Measurements from ENCODE around the gene ATP1A1. TPM values are rescaled to one million over a fixed set of nuclear protein-coding genes. Genes with fewer than 3 reads are reported as not detected.

Gene ATP1A1
- total and polyA plus RNA-seq, 9 of the 15 experiments (the other 6 are each of a cell fraction or from before 2014, with no cell fraction given) = 99.3 to 513 (median 234) TPM

GRCh38 chr1:116335850-116336624, 37.0 kb upstream of the ATP1A1 start (continued):
- TF ChIP-seq FOS (IDR thresholded peaks at IDR 0.05; ENCODE audit: extremely low read depth, insufficient read length) (no peak), PTRF (tag; IDR thresholded peaks at IDR 0.05) (0 out of 2 replicates have a peak, but pooled peaks have one; percentile 54), CREB3 (tag; conservative IDR thresholded peaks at IDR 0.05; ENCODE audit: low read depth) (peak; percentile 84; the same call in 1 of the 2 replicates), ZNF311 (CRISPR knock-in tag; IDR thresholded peaks at IDR 0.05) (no peak), ZEB2 (IDR thresholded peaks at IDR 0.05) (peak; percentile 81; the same call in 1 of the 2 replicates), TCF3 (CRISPR knock-in tag; IDR thresholded peaks at IDR 0.05) (no peak), CBFB (CRISPR knock-in tag; IDR thresholded peaks at IDR 0.05) (no peak), NR4A1 (CRISPR knock-in tag; IDR thresholded peaks at IDR 0.05) (no peak), NR4A1 (tag; IDR thresholded peaks at IDR 0.05) (peak; percentile 69; the same call in 1 of the 2 replicates), ZNF280B (CRISPR knock-in tag; IDR thresholded peaks at IDR 0.05) (no peak), NEUROD1 (IDR thresholded peaks at IDR 0.05; ENCODE audit: borderline replicate concordance, low read depth, low read length, partially characterized antibody) (no peak), ZNF232 (CRISPR knock-in tag; IDR thresholded peaks at IDR 0.05) (no peak), TAF1 (IDR thresholded peaks at IDR 0.05; ENCODE audit: control insufficient read depth, extremely low read depth, insufficient read depth, low read length, severe bottlenecking) (no peak), RAD51 (IDR thresholded peaks at IDR 0.05; ENCODE audit: borderline replicate concordance, low read depth) (no peak), PHB2 (IDR thresholded peaks at IDR 0.05; ENCODE audit: low read depth) (no peak), KLF6 (CRISPR knock-in tag; IDR thresholded peaks at IDR 0.05; ENCODE audit: borderline replicate concordance) (no peak), ZNF431 (CRISPR knock-in tag; IDR thresholded peaks at IDR 0.05) (no peak), HEY1 (CRISPR knock-in tag; IDR thresholded peaks at IDR 0.05; ENCODE audit: borderline replicate concordance) (no peak), ZNF639 (CRISPR knock-in tag; conservative IDR thresholded peaks at IDR 0.05 in 1 of 2, IDR thresholded peaks at IDR 0.05 in 1 of 2) (no peak), DMBX1 (CRISPR knock-in tag; IDR thresholded peaks at IDR 0.05; ENCODE audit: borderline replicate concordance) (0 out of 2 replicates have a peak, but pooled peaks have one; percentile 34), CBFA2T3 (IDR thresholded peaks at IDR 0.05) (peak; percentile 57; the same call in 1 of the 2 replicates), MAFG (tag; conservative IDR thresholded peaks at IDR 0.05) (no peak; the same call in 1 of the 2 replicates), RFX1 (IDR thresholded peaks at IDR 0.05) (no peak)
- TF ChIP-seq, protein P1, sequence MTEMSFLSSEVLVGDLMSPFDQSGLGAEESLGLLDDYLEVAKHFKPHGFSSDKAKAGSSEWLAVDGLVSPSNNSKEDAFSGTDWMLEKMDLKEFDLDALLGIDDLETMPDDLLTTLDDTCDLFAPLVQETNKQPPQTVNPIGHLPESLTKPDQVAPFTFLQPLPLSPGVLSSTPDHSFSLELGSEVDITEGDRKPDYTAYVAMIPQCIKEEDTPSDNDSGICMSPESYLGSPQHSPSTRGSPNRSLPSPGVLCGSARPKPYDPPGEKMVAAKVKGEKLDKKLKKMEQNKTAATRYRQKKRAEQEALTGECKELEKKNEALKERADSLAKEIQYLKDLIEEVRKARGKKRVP (CRISPR knock-in tag; IDR thresholded peaks at IDR 0.05) = no peak
